IMR-90 (cell line): ENCODE measurements around the gene CACNA2D3. TPM values are rescaled to one million over a fixed set of nuclear protein-coding genes. Genes with fewer than 3 reads are reported as not detected.

ENCODE experiments used
- ATAC-seq: fragments of 200-7000 bp; cut with Tn5 transposase; 2 replicates; pipeline ENCODE4 v1.9.1; 2020; ENCODE audit warnings: low read depth, mild to moderate bottlenecking, moderate library complexity
- BruUV-seq: library from RNA; stranded (reverse); fragments of 400-500 nt; replicated peaks from 2 replicates; lab custom pipeline; 2021; lab: Mats Ljungman, UMichigan
- CTCF ChIA-PET: fragments of 300-600 bp; formaldehyde crosslinking; extraction: SDS; loops from one replicate; lab custom pipeline; 2021; ENCODE audit warnings: antibody characterized with exemption; lab: Yijun Ruan, JAX
- POLR2A ChIA-PET: fragments of 300-600 bp; sonication (Branson Sonifier 250); formaldehyde crosslinking; loops from one replicate; lab custom pipeline; 2022; ENCODE audit warnings: antibody characterized with exemption; ENCODE audit not compliant: unreplicated experiment; lab: Charles Lee
- DNase-seq: peaks from one replicate; pipeline ENCODE4 v3.0.0; 2013
- H2AFZ ChIP-seq: replicated peaks from 2 replicates; pipeline ENCODE3; 2013; ENCODE audit warnings: low read length, mild to moderate bottlenecking; ENCODE audit not compliant: poor library complexity
- H2AK5ac ChIP-seq: 2 replicates; pipeline ENCODE4 v1.6.1; 2013; ENCODE audit warnings: low read depth, low read length, inconsistent platforms
- H2AK9ac ChIP-seq: replicated peaks from 2 replicates; pipeline ENCODE3; 2013; ENCODE audit warnings: mild to moderate bottlenecking, low read depth, low read length, moderate library complexity; ENCODE audit not compliant: poor library complexity
- H2BK120ac ChIP-seq: 2 replicates; pipeline ENCODE4 v1.6.1; 2013; ENCODE audit warnings: low read depth, low read length, inconsistent platforms
- H2BK15ac ChIP-seq: 3 replicates; pipeline ENCODE4 v1.6.1; 2013; ENCODE audit warnings: low read depth, low read length, inconsistent platforms
- H2BK20ac ChIP-seq: 2 replicates; pipeline ENCODE4 v1.6.1; 2013; ENCODE audit warnings: low read depth, mild to moderate bottlenecking, inconsistent platforms, low read length, moderate library complexity
- H2BK5ac ChIP-seq: 2 replicates; pipeline ENCODE4 v1.6.1; 2013; ENCODE audit warnings: mild to moderate bottlenecking, low read depth, low read length, inconsistent platforms; ENCODE audit not compliant: poor library complexity, severe bottlenecking
- H3K14ac ChIP-seq: replicated peaks from 2 replicates; pipeline ENCODE4 v1.6.1; 2013; ENCODE audit warnings: low read depth, low read length, inconsistent platforms
- H3K18ac ChIP-seq: 2 replicates; pipeline ENCODE4 v1.6.1; 2013; ENCODE audit warnings: low read depth, low read length, control low read depth
- H3K23ac ChIP-seq: 2 replicates; pipeline ENCODE4 v1.6.1; 2013; ENCODE audit warnings: low read depth, low read length, inconsistent platforms
- H3K27ac ChIP-seq: 2 replicates; pipeline ENCODE4 v1.5.1; 2013; ENCODE audit warnings: mild to moderate bottlenecking, control low read depth, low read length; ENCODE audit not compliant: insufficient read depth
- H3K27me3 ChIP-seq: 2 replicates; pipeline ENCODE4 v1.6.1; 2013; ENCODE audit warnings: low read length; ENCODE audit not compliant: control insufficient read depth, insufficient read depth
- H3K36me3 ChIP-seq: 2 replicates; pipeline ENCODE4 v1.6.1; 2013; ENCODE audit warnings: low read length, mixed read lengths; ENCODE audit not compliant: control insufficient read depth, insufficient read depth
- H3K4ac ChIP-seq: 2 replicates; pipeline ENCODE4 v1.6.1; 2013; ENCODE audit warnings: low read depth, low read length, inconsistent platforms
- H3K4me1 ChIP-seq: 2 replicates; pipeline ENCODE4 v1.6.1; 2013; ENCODE audit warnings: low read length, mixed read lengths; ENCODE audit not compliant: control insufficient read depth, insufficient read depth
- H3K4me2 ChIP-seq: 2 replicates; pipeline ENCODE4 v1.6.1; 2013; ENCODE audit warnings: low read depth, mild to moderate bottlenecking, control low read depth, low read length, moderate library complexity
- H3K4me3 ChIP-seq: 2 replicates; pipeline ENCODE4 v1.5.1; 2013; ENCODE audit warnings: low read depth, mild to moderate bottlenecking, control low read depth, low read length, moderate library complexity; ENCODE audit not compliant: insufficient read depth
- H3K56ac ChIP-seq: 2 replicates; pipeline ENCODE4 v1.6.1; 2013; ENCODE audit warnings: low read length, inconsistent platforms; ENCODE audit not compliant: insufficient read depth; ENCODE audit errors: extremely low read depth
- H3K79me1 ChIP-seq, 2 experiments: 2 replicates each; pipeline ENCODE4 v1.6.1; 2013; ENCODE audit warnings: low read length in 2 of 2, inconsistent platforms in 1 of 2, low read depth in 1 of 2
- H3K9ac ChIP-seq: 2 replicates; pipeline ENCODE4 v1.6.1; 2013; ENCODE audit warnings: low read depth, low read length, control low read depth
- H3K9me1 ChIP-seq: 2 replicates; pipeline ENCODE4 v1.6.1; 2013; ENCODE audit warnings: low read length, inconsistent platforms; ENCODE audit not compliant: insufficient read depth
- H3K9me3 ChIP-seq: 2 replicates; pipeline ENCODE4 v1.6.1; 2013; ENCODE audit warnings: low read length; ENCODE audit not compliant: control insufficient read depth, insufficient read depth
- H4K20me1 ChIP-seq: 2 replicates; pipeline ENCODE4 v1.6.1; 2013; ENCODE audit warnings: low read length, inconsistent platforms; ENCODE audit not compliant: insufficient read depth
- H4K5ac ChIP-seq: 2 replicates; pipeline ENCODE4 v1.6.1; 2013; ENCODE audit warnings: mild to moderate bottlenecking, low read depth, low read length, control low read depth
- H4K8ac ChIP-seq, 2 experiments: 2 replicates each; pipeline ENCODE4 v1.6.1; 2013; ENCODE audit warnings: low read depth in 2 of 2, low read length in 2 of 2, control low read depth in 1 of 2, inconsistent platforms in 1 of 2
- H4K91ac ChIP-seq: 2 replicates; pipeline ENCODE4 v1.6.1; 2013; ENCODE audit warnings: low read depth, low read length, inconsistent platforms; ENCODE audit not compliant: insufficient read depth
- BHLHE40 ChIP-seq: fragments of 150-350 bp; IDR thresholded peaks from 2 replicates; pipeline ENCODE4 v1.6.1; 2016; ENCODE audit warnings: mild to moderate bottlenecking, low read depth, low read length
- CEBPB ChIP-seq: IDR thresholded peaks from 2 replicates; pipeline ENCODE4 v1.6.1; 2012; ENCODE audit warnings: low read depth, low read length, improper control_type of control experiment
- FOS ChIP-seq: fragments of 150-350 bp; IDR thresholded peaks from 2 replicates; pipeline ENCODE4 v1.6.1; 2016; ENCODE audit warnings: low read depth, low read length
- MAZ ChIP-seq: IDR thresholded peaks from 2 replicates; pipeline ENCODE4 v1.6.1; 2012; ENCODE audit warnings: low read depth, mild to moderate bottlenecking, low read length, improper control_type of control experiment, moderate library complexity, borderline replicate concordance
- NFE2L2 ChIP-seq: fragments of 150-350 bp; IDR thresholded peaks from 2 replicates; pipeline ENCODE4 v1.6.1; 2016; ENCODE audit warnings: low read depth, mild to moderate bottlenecking, low read length
- POLR2A ChIP-seq: IDR thresholded peaks from 2 replicates; pipeline ENCODE4 v1.6.1; 2012; ENCODE audit warnings: mild to moderate bottlenecking, low read depth, low read length
- WGBS, 2 experiments: methylation state at CpG; one replicate each; pipeline versions ENCODE4 v1.1.5 to v1.1.7; 2013; ENCODE audit warnings: missing lambda C conversion rate in 2 of 2; ENCODE audit not compliant: insufficient read length in 1 of 2; ENCODE audit errors: extremely low coverage in 2 of 2; 5-methylcytosine and 5-hydroxymethylcytosine counted together
- dilution Hi-C: fragments of 300-500 bp; cut with HindIII; formaldehyde crosslinking; loops from one replicate; pipeline ENCODE4 v1.14.3; 2018; ENCODE audit warnings: low sequenced_read_pairs; ENCODE audit not compliant: unreplicated experiment
- in situ Hi-C: fragments of 300-500 bp; cut with MboI; formaldehyde crosslinking; loops from 3 replicates; pipeline ENCODE4 v1.14.3; 2019; ENCODE audit warnings: low sequenced_read_pairs, inconsistent platforms, mixed read lengths
- intact Hi-C: fragments of 100-400 bp; cut with micrococcal nuclease; formaldehyde crosslinking; loops from 2 replicates; pipeline ENCODE4 v1.10.0; 2022
- polyA plus RNA-seq, 3 experiments: library from polyadenylated mRNA; depleted of rRNA; stranded (reverse); fragments of >200 nt; gene quantifications; 2 replicates each; pipeline ENCODE4 v1.2.3, GENCODE V29; 2012; ENCODE audit warnings: low replicate concordance in 1 of 3
- total RNA-seq: library from RNA; depleted of rRNA; stranded (reverse); fragments of >200 nt; gene quantifications from 2 replicates; pipeline ENCODE4 v1.2.3, GENCODE V29; 2012
- TF ChIP-seq, protein P1 (sequence below): fragments of 150-350 bp; IDR thresholded peaks from 2 replicates; pipeline ENCODE4 v1.6.1; 2016; ENCODE audit warnings: low read depth, mild to moderate bottlenecking, low read length, moderate library complexity, borderline replicate concordance
- TF ChIP-seq, protein P2 (sequence below): fragments of 150-350 bp; IDR thresholded peaks from 2 replicates; pipeline ENCODE4 v1.6.1; 2017; ENCODE audit warnings: mild to moderate bottlenecking, antibody characterized with exemption, low read length, low read depth
- TF ChIP-seq, protein P3 (sequence below): conservative IDR thresholded peaks from 2 replicates; pipeline ENCODE4 v1.5.1; 2012; ENCODE audit warnings: mild to moderate bottlenecking, low read depth, low read length, improper control_type of control experiment

The CACNA2D3 gene
- total and polyA plus RNA-seq, 2 of the 4 experiments (the other 2 are of a cell fraction) = 0.36 to 0.41 TPM

DNA sequence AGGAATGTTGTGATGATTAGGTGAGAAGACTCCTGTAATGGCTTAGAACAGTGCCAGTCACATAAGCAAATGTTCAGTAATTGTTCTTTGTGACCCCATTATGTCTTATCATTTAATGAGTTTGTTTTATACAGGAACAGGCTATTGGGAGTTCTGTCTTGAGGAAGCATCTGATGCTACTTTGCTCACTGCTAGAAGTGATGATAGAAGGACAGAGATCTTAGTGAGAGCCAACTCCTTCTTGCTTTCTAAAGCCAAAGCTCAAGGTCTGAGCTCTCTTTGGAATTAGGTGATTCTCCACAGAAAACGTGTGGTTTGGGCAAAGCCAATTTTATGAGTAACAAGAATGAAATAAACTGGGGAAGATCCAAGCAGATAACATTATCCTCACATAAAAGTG, 590.7 kb downstream of the CACNA2D3 start:
- no TSS peak for BruUV-seq
- Histone ChIP-seq H3K14ac (no peak overlapping the region), H4K8ac (no peak overlapping the region), H3K4me3 (no peak overlapping the region), H2BK5ac (no peak overlapping the region), H2BK15ac (no peak overlapping the region), H3K4ac (no peak overlapping the region), H2AK9ac (no peak overlapping the region), H3K9me3 (no peaks in the 10 kb centered on the region), H2AFZ (no peak overlapping the region), H4K20me1 (no peaks in the 10 kb centered on the region), H3K27ac (no peak overlapping the region), H3K23ac (no peak overlapping the region), H3K27me3 (no peaks in the 10 kb centered on the region), H3K9ac (no peak overlapping the region), H3K79me1 (no peaks in the 10 kb centered on the region), H3K36me3 (no peaks in the 10 kb centered on the region), H2BK20ac (no peak overlapping the region), H2AK5ac (no peak overlapping the region), H3K4me1 (no peaks in the 10 kb centered on the region), H2BK120ac (no peak overlapping the region), H3K18ac (no peak overlapping the region), H3K9me1 (peaks cover 4% of the 10 kb centered on the region; the same call in 1 of the 2 replicates), H4K5ac (no peak overlapping the region), H3K4me2 (no peak overlapping the region), H4K91ac (no peak overlapping the region), H3K56ac (no peak overlapping the region)
- intact Hi-C loops = no loop called here
- ATAC-seq (no peak), DNase-seq (no peak)
- in situ Hi-C loops = no loop called here
- TF ChIP-seq, protein P1, sequence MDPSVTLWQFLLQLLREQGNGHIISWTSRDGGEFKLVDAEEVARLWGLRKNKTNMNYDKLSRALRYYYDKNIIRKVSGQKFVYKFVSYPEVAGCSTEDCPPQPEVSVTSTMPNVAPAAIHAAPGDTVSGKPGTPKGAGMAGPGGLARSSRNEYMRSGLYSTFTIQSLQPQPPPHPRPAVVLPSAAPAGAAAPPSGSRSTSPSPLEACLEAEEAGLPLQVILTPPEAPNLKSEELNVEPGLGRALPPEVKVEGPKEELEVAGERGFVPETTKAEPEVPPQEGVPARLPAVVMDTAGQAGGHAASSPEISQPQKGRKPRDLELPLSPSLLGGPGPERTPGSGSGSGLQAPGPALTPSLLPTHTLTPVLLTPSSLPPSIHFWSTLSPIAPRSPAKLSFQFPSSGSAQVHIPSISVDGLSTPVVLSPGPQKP = no peak
- no peak for TF ChIP-seq BHLHE40
- no peak for TF ChIP-seq MAZ
- no peak for TF ChIP-seq POLR2A
- no peak for TF ChIP-seq CEBPB
- TF ChIP-seq, protein P2, sequence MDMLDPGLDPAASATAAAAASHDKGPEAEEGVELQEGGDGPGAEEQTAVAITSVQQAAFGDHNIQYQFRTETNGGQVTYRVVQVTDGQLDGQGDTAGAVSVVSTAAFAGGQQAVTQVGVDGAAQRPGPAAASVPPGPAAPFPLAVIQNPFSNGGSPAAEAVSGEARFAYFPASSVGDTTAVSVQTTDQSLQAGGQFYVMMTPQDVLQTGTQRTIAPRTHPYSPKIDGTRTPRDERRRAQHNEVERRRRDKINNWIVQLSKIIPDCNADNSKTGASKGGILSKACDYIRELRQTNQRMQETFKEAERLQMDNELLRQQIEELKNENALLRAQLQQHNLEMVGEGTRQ = no peak
- no peak for TF ChIP-seq FOS
- TF ChIP-seq, protein P3, sequence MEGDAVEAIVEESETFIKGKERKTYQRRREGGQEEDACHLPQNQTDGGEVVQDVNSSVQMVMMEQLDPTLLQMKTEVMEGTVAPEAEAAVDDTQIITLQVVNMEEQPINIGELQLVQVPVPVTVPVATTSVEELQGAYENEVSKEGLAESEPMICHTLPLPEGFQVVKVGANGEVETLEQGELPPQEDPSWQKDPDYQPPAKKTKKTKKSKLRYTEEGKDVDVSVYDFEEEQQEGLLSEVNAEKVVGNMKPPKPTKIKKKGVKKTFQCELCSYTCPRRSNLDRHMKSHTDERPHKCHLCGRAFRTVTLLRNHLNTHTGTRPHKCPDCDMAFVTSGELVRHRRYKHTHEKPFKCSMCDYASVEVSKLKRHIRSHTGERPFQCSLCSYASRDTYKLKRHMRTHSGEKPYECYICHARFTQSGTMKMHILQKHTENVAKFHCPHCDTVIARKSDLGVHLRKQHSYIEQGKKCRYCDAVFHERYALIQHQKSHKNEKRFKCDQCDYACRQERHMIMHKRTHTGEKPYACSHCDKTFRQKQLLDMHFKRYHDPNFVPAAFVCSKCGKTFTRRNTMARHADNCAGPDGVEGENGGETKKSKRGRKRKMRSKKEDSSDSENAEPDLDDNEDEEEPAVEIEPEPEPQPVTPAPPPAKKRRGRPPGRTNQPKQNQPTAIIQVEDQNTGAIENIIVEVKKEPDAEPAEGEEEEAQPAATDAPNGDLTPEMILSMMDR = no peak
- no peak for TF ChIP-seq NFE2L2
- POLR2A ChIA-PET = no interaction called here
- dilution Hi-C loops = no loop called here
- CTCF ChIA-PET = no interaction called here
- no CpG with 5 or more reads among the region's 1 CpG for WGBS, 2 experiments
